GM12878 (cell line): ENCODE results near the gene INSYN2B.

Experiments
- ATF7 ChIP-seq: fragments of 450-650 bp; IDR thresholded peaks from 2 replicates; pipeline ENCODE4 v1.6.1; 2016; ENCODE audit warnings: low read depth, mild to moderate bottlenecking
- CTCF ChIP-seq, 3 experiments: IDR thresholded peaks in 2 of 3; conservative IDR thresholded peaks in 1 of 3; 2 replicates each; pipeline ENCODE4 v1.5.1; 2011; ENCODE audit warnings: low read depth in 3 of 3, low read length in 3 of 3, mild to moderate bottlenecking in 3 of 3, control low read depth in 2 of 3, moderate library complexity in 2 of 3, inconsistent platforms in 1 of 3, mixed read lengths in 1 of 3; ENCODE audit not compliant: control insufficient read depth in 2 of 3, insufficient read depth in 1 of 3; ENCODE audit errors: extremely low read depth in 1 of 3
- MAX ChIP-seq: IDR thresholded peaks from 2 replicates; pipeline ENCODE4 v1.6.1; 2012; ENCODE audit warnings: low read depth, low read length, improper control_type of control experiment
- MXI1 ChIP-seq: fragments of 150-350 bp; IDR thresholded peaks from 2 replicates; pipeline ENCODE4 v1.6.1; 2011; ENCODE audit warnings: low read depth, mild to moderate bottlenecking, inconsistent platforms, low read length, improper control_type of control experiment
- MYB ChIP-seq: fragments of 150-350 bp; IDR thresholded peaks from 2 replicates; pipeline ENCODE4 v1.6.1; 2014; ENCODE audit warnings: mild to moderate bottlenecking, low read depth, low read length, borderline replicate concordance
- MYC ChIP-seq: IDR thresholded peaks from 2 replicates; pipeline ENCODE4 v1.6.1; 2011; ENCODE audit warnings: mild to moderate bottlenecking, low read length, moderate library complexity, inconsistent platforms; ENCODE audit not compliant: insufficient read depth, insufficient replicate concordance, insufficient read length, severe bottlenecking
- REST ChIP-seq: IDR thresholded peaks from 2 replicates; pipeline ENCODE4 v1.6.1; 2012; ENCODE audit warnings: mild to moderate bottlenecking, low read depth, low read length
- SP1 ChIP-seq: IDR thresholded peaks from one replicate; pipeline ENCODE4 v1.6.1; 2011; ENCODE audit warnings: low read depth, low read length
- TAF1 ChIP-seq: IDR thresholded peaks from 2 replicates; pipeline ENCODE4 v1.6.1; 2011; ENCODE audit warnings: mild to moderate bottlenecking, low read depth, low read length, borderline replicate concordance

GRCh38 chr5:170012622-170013021 is 32.3 kb upstream of the INSYN2B start:
- TF ChIP-seq REST (no peak), MAX (no peak), CTCF (IDR thresholded peaks at IDR 0.05 in 2 of 3, conservative IDR thresholded peaks at IDR 0.05 in 1 of 3; ENCODE audit: control insufficient read depth in 2 of 3, extremely low read depth in 1 of 3, insufficient read depth in 1 of 3, low read depth in 3 of 3, low read length in 3 of 3) (no peak), MYC (no peak), TAF1 (no peak), MYB (no peak), MXI1 (no peak), SP1 (no peak), ATF7 (no peak)
